Vagina (tissue), 2 donors: ENCODE results near the gene SPEG. TPM values are rescaled to one million over a fixed set of nuclear protein-coding genes. Genes with fewer than 3 reads are reported as not detected.

Source experiments
- DNase-seq, 2 donors: peaks; one replicate each; pipeline ENCODE4 v3.0.0-alpha.2; 2017; ENCODE audit errors: extremely low spot score in 2 of 2
- H3K27ac ChIP-seq: fragments of 200-600 bp; sonication (generic); one replicate; pipeline ENCODE4 v1.5.1; 2019
- H3K27me3 ChIP-seq: fragments of 200-600 bp; sonication (generic); one replicate; pipeline ENCODE4 v1.5.1; 2019
- H3K36me3 ChIP-seq, 2 donors: fragments of 200-600 bp; sonication (generic); one replicate each; pipeline ENCODE4 v1.5.1; 2017 to 2019
- H3K4me1 ChIP-seq: fragments of 200-600 bp; sonication (generic); one replicate; pipeline ENCODE4 v1.5.1; 2019
- H3K4me3 ChIP-seq, 2 donors: fragments of 200-600 bp; sonication (generic); 1 replicate in 1 of 2; 2 replicates in 1 of 2; pipeline ENCODE4 v1.5.1; 2016 to 2019
- H3K9me3 ChIP-seq: fragments of 200-600 bp; sonication (generic); one replicate; pipeline ENCODE4 v1.5.1; 2019
- POLR2A ChIP-seq, 2 donors: fragments of 450-650 bp; IDR thresholded peaks; one replicate each; pipeline ENCODE4 v1.6.1; 2017; ENCODE audit warnings: antibody characterized with exemption in 2 of 2, mild to moderate bottlenecking in 2 of 2, moderate library complexity in 2 of 2
- POLR2AphosphoS5 ChIP-seq, 2 donors: sonication (generic); formaldehyde crosslinking; IDR thresholded peaks; one replicate each; pipeline ENCODE4 v1.9.0; 2017; ENCODE audit warnings: antibody characterized with exemption in 2 of 2, mild to moderate bottlenecking in 2 of 2, low read depth in 1 of 2; ENCODE audit not compliant: insufficient read depth in 1 of 2
- intact Hi-C: fragments of 100-400 bp; cut with DNase I; formaldehyde crosslinking; loops from one replicate; pipeline ENCODE4 v1.15.1; 2023
- total RNA-seq: library from RNA; depleted of rRNA; stranded (reverse); fragments of >200 nt; gene quantifications from one replicate; pipeline ENCODE4 v1.2.3, GENCODE V29; 2016
- TF ChIP-seq, protein P1 (sequence below), 3 experiments: fragments of 450-650 bp in 2 of 3; fragments of 200-600 bp in 1 of 3; sonication (generic) in 1 of 3; IDR thresholded peaks; one replicate each; pipeline ENCODE4 v1.5.1; 2017 to 2019; ENCODE audit warnings: antibody characterized with exemption in 3 of 3, mild to moderate bottlenecking in 2 of 3, moderate library complexity in 2 of 3

SPEG gene
- total RNA-seq, 1 donor from 2014 or later, result 28.2 TPM

DNA sequence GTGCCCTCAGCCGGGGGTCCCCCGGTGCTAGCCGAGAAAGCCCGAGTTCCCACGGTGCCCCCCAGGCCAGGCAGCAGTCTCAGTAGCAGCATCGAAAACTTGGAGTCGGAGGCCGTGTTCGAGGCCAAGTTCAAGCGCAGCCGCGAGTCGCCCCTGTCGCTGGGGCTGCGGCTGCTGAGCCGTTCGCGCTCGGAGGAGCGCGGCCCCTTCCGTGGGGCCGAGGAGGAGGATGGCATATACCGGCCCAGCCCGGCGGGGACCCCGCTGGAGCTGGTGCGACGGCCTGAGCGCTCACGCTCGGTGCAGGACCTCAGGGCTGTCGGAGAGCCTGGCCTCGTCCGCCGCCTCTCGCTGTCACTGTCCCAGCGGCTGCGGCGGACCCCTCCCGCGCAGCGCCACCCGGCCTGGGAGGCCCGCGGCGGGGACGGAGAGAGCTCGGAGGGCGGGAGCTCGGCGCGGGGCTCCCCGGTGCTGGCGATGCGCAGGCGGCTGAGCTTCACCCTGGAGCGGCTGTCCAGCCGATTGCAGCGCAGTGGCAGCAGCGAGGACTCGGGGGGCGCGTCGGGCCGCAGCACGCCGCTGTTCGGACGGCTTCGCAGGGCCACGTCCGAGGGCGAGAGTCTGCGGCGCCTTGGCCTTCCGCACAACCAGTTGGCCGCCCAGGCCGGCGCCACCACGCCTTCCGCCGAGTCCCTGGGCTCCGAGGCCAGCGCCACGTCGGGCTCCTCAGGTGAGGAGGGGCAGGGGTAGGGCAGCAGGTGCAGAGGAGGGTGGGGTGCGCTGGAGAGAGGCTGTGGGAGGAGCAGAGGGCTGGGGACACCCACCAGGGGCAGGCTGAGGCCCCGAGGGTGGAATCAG lies 49.9 kb downstream of the SPEG start:
- TF ChIP-seq POLR2AphosphoS5 (IDR thresholded peaks at IDR 0.05; ENCODE audit: insufficient read depth in 1 of 2, low read depth in 1 of 2), result no peak
- TF ChIP-seq POLR2A (IDR thresholded peaks at IDR 0.05), result no peak
- TF ChIP-seq, protein P1, sequence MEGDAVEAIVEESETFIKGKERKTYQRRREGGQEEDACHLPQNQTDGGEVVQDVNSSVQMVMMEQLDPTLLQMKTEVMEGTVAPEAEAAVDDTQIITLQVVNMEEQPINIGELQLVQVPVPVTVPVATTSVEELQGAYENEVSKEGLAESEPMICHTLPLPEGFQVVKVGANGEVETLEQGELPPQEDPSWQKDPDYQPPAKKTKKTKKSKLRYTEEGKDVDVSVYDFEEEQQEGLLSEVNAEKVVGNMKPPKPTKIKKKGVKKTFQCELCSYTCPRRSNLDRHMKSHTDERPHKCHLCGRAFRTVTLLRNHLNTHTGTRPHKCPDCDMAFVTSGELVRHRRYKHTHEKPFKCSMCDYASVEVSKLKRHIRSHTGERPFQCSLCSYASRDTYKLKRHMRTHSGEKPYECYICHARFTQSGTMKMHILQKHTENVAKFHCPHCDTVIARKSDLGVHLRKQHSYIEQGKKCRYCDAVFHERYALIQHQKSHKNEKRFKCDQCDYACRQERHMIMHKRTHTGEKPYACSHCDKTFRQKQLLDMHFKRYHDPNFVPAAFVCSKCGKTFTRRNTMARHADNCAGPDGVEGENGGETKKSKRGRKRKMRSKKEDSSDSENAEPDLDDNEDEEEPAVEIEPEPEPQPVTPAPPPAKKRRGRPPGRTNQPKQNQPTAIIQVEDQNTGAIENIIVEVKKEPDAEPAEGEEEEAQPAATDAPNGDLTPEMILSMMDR (IDR thresholded peaks at IDR 0.05), result no peak
- Histone ChIP-seq H3K4me1 (peaks cover 24% of the 10 kb centered on the region), H3K36me3 (no peaks in the 10 kb centered on the region), H3K4me3 (peak overlapping the region; percentile 24 to 46), H3K9me3 (no peaks in the 10 kb centered on the region), H3K27me3 (no peaks in the 10 kb centered on the region), H3K27ac (peak overlapping the region; percentile 40)
- intact Hi-C loops, result no loop called here
- no peak for DNase-seq

DNA sequence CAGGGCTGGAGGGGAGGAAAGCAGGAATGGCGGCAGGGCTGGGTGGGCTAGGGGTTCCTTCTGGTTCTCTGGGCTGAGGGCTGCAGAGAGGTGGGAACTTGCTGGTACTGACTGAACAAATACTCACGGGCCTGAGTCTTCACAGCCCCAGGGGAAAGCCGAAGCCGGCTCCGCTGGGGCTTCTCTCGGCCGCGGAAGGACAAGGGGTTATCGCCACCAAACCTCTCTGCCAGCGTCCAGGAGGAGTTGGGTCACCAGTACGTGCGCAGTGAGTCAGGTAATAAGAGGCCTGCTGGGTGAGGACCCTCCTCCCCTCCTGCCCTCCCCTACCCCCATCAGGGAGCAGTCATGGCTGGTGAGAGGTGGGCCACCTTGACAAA lies 50.5 kb downstream of the SPEG start:
- H3K4me3 ChIP-seq, result peak overlapping the region; percentile 24 to 46
- H3K27ac ChIP-seq, result peak overlapping the region; percentile 33
- intact Hi-C loops, result no loop called here
- H3K4me1 ChIP-seq, result peaks cover 24% of the 10 kb centered on the region
- no peak for DNase-seq
- TF ChIP-seq POLR2A (IDR thresholded peaks at IDR 0.05) (no peak), POLR2AphosphoS5 (IDR thresholded peaks at IDR 0.05; ENCODE audit: insufficient read depth in 1 of 2, low read depth in 1 of 2) (no peak)
- no peaks in the 10 kb centered on the region for H3K9me3 ChIP-seq
- H3K27me3 ChIP-seq, result no peaks in the 10 kb centered on the region
- H3K36me3 ChIP-seq, result no peaks in the 10 kb centered on the region

DNA sequence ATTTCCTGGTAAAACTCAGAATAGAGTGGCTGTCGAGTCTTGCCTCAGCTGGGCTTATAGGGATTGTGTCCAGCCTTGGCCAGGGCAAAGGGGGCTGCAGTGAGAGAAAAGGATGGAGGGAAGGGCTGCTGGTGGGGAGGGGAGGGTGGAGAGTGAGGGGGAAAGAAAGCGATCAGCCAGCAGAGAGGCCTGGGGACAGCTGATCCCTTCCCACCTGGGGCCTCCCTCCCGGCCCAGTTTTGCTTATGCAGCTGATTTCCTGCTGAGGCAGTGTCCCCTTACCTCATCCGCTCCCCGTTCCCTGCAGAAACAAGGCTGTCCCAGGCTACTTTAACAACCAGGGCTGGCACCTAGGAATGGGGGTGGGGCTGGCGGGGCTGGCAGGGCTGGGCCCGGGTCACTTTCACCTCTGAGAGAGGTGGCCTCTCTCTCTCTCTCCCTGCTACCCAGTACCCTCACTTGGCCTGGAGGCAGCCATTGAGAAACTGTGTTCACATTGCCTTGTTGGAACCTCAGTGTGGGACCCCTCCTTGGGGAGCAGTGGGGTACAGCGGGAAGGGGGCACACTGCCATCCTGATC lies 51.8 kb downstream of the SPEG start:
- no peak for DNase-seq

DNA sequence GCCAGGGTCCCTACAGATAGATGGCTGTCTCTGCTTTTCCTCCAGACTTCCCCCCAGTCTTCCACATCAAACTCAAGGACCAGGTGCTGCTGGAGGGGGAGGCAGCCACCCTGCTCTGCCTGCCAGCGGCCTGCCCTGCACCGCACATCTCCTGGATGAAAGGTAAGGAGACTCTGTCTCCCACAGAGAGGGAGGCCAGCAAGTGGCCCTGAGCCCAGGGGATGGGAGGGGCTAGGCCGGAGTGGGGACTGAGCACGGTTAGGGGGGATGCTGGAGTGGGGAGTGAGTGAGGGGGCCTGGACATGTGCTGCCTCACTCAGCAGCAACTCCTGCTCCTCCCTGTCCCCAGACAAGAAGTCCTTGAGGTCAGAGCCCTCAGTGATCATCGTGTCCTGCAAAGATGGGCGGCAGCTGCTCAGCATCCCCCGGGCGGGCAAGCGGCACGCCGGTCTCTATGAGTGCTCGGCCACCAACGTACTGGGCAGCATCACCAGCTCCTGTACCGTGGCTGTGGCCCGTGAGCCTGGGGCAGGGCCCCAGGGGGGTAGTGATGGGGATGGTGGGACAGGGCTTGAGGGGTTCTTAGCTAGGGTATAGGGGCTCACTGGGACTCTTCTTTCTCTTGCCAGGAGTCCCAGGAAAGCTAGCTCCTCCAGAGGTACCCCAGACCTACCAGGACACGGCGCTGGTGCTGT lies 53.7 kb downstream of the SPEG start:
- no peaks in the 10 kb centered on the region for H3K36me3 ChIP-seq
- no peak overlapping the region for H3K27ac ChIP-seq
- no peak overlapping the region for H3K4me3 ChIP-seq
- H3K4me1 ChIP-seq, result peaks cover 19% of the 10 kb centered on the region
- intact Hi-C loops, result no loop called here
- no peaks in the 10 kb centered on the region for H3K27me3 ChIP-seq
- no peaks in the 10 kb centered on the region for H3K9me3 ChIP-seq
- DNase-seq, result no peak
- TF ChIP-seq POLR2AphosphoS5 (IDR thresholded peaks at IDR 0.05; ENCODE audit: insufficient read depth in 1 of 2, low read depth in 1 of 2) (no peak), POLR2A (IDR thresholded peaks at IDR 0.05) (no peak)
- TF ChIP-seq, protein P1 (IDR thresholded peaks at IDR 0.05), result no peak

More for the DNA sequence above, 51.8 kb downstream of the SPEG start:
- H3K9me3 ChIP-seq, result no peaks in the 10 kb centered on the region
- H3K4me1 ChIP-seq, result peaks cover 24% of the 10 kb centered on the region
- no peak overlapping the region for H3K4me3 ChIP-seq
- H3K36me3 ChIP-seq, result no peaks in the 10 kb centered on the region
- no peaks in the 10 kb centered on the region for H3K27me3 ChIP-seq
- TF ChIP-seq POLR2A (IDR thresholded peaks at IDR 0.05) (no peak), POLR2AphosphoS5 (IDR thresholded peaks at IDR 0.05; ENCODE audit: insufficient read depth in 1 of 2, low read depth in 1 of 2) (no peak)
- TF ChIP-seq, protein P1 (IDR thresholded peaks at IDR 0.05), result no peak
- H3K27ac ChIP-seq, result no peak overlapping the region
- intact Hi-C loops, result no loop called here

DNA sequence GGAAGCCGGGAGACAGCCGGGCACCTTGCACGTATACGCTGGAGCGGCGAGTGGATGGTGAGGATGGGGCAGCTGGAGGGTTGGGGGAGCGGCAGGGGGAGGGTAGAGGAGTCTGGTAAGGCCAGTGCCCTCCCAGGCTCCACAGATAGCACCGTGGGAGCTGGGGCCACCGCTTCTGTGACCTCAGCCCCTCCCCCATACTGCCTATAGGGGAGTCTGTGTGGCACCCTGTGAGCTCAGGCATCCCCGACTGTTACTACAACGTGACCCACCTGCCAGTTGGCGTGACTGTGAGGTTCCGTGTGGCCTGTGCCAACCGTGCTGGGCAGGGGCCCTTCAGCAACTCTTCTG lies 54.2 kb downstream of the SPEG start:
- H3K4me3 ChIP-seq, result no peak overlapping the region
- H3K36me3 ChIP-seq, result no peaks in the 10 kb centered on the region
- H3K27ac ChIP-seq, result no peak overlapping the region
- peaks cover 13% of the 10 kb centered on the region for H3K4me1 ChIP-seq
- no peaks in the 10 kb centered on the region for H3K9me3 ChIP-seq
- intact Hi-C loops, result no loop called here
- no peaks in the 10 kb centered on the region for H3K27me3 ChIP-seq
- TF ChIP-seq, protein P1 (IDR thresholded peaks at IDR 0.05), result no peak
- no peak for TF ChIP-seq POLR2AphosphoS5 (IDR thresholded peaks at IDR 0.05; ENCODE audit: insufficient read depth in 1 of 2, low read depth in 1 of 2)
- no peak for TF ChIP-seq POLR2A (IDR thresholded peaks at IDR 0.05)
- no peak for DNase-seq
